Measurements from ENCODE around the gene PRAMEF13.
"Not testable (repeated sequence)": the region's sequence is repeated elsewhere in the genome, so short reads cannot be mapped to it uniquely, and the experiment has no call there.

The PRAMEF13 gene

DNA sequence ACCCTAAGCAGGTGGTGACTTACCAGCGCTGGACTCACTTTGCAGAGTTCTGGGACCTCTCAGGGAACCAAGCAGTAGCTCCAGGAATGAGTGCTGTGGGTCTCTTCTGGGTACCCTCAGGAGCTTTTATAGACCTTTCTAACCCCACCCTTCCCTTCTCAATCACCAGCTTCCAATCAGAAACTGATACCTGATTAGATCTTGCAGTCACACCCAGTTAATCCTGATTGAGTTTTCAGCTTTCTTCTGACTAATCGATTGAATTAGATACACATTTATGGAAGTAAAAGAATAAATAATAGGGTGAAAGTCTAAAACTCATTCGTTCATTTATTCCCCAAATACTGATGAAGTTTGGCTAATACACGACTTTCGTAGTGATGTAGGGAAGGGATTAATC, at the start of gene PRAMEF13:
Gene PRAMEF13 (minus strand): TSS at position 101 of the 400 bp plus-strand sequence. CDS start 1,820 bp downstream, outside the sequence.
- not testable (repeated sequence) for DNase-seq (ENCODE audit: low read depth)

DNA sequence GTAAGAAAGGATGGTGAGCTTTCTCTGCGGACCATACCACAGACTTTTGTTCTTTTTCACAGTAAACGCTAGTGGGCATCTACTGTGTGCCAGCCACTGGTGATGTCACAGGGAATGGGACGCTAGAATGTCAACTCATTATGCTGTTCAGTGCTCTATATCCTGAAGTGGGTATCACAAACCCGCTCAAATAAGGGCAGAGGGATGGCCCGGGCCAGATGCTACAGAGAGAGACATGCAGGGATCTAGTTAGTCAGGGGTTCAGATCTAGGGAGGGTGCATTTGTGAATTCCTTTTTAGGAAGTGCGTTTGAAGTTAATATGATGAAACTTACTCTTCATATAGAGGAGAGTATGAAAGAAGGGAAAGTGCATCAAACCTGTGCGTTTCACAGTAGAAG, 45.9 kb upstream of the PRAMEF13 start:
- not testable (repeated sequence) for DNase-seq (ENCODE audit: low read depth)

DNA sequence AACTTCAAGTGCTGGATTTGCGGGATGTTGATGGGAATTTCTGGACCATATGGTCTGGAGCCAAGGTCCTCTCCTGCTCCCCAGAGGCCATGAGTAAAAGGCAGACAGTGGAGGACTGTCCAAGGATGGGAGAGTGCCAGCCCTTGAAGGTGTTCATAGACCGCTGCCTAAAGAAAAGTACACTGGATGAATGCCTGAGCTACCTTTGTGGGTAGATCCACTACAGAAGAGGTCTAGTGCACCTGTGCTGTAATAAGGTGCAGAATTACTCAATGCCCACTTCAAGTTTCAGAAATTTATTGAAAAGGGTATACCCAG, 45.3 kb upstream of the PRAMEF13 start:
- DNase-seq (ENCODE audit: low read depth), result not testable (repeated sequence)

DNA sequence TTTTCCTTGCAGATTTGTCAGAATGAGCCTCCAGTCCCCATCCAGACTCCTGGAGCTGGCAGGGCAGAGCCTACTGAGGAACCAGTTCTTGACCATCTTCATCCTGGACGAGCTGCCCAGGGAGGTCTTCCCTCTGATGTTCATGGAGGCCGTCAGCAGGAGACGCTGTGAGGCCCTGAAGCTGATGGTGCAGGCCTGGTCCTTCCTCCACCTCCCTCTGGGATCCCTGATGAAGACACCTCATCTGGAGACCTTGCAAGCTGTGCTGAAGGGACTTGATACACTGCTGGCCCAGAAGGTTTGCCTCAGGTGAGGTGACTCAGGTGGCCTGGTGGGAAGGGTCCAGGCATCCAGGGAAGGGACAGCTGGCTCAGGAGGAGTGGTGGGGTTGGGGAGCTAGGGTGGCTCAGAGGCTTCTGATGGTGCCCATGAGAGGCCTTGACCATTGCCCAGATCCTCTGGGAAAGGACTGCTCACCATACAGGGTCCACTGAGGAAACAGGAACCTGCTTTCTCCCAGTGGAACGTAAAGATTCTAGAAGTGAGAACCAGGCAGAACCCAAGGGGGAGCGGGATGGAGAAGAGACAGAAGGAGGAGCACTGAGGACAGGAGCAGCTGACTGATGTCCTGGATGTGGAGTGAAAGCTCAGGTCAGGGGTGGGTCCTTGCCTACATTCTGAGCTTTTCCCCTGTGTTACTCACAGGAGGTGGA, 44.8 kb upstream of the PRAMEF13 start:
- DNase-seq (ENCODE audit: low read depth), result not testable (repeated sequence)

- DNase-seq (ENCODE audit: low read depth), result not testable (repeated sequence)
These were observed 42.5 kb upstream of the PRAMEF13 start for GRCh38 chr1:13243536-13244263.

DNA sequence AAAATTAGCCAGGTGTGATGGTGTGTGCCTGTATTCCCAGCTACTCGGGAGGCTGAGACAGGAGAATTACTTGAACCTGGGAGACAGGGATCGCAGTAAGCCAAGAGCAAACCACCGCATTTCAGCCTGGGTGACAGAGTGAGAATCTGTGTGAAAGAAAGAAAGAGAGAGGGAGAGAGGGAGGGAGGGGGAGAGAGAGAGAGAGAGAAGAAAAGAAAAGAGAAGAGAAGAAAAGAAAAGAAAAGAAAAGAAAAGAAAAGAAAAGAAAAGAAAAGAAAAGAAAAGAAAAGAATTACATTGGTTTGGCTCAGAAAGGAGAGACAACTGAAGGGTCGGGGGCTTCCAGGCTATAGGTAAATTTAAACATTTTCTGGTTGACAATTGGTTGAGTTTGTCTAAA, 38.4 kb upstream of the PRAMEF13 start:
- DNase-seq (ENCODE audit: low read depth), result not testable (repeated sequence)

DNA sequence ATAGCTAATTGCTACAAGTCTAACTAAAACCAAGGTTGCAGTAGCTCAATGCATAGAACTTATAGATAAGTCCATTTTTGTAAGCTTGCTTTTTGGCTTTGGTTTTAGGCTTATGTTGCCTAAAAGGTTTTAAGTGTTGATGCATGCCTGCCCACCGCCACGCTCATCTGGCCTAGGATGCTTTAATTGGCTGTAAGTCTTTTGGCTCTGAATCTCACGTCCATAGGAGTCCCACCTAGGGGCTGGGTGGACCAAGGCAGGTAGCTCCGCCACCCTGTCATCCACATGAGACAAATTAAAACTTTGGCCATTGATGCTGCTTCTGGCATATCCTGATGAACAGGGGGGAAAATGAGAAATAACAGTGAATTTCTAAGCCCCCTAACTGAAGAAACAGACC, 36.4 kb upstream of the PRAMEF13 start:
- not testable (repeated sequence) for DNase-seq (ENCODE audit: low read depth)

DNA sequence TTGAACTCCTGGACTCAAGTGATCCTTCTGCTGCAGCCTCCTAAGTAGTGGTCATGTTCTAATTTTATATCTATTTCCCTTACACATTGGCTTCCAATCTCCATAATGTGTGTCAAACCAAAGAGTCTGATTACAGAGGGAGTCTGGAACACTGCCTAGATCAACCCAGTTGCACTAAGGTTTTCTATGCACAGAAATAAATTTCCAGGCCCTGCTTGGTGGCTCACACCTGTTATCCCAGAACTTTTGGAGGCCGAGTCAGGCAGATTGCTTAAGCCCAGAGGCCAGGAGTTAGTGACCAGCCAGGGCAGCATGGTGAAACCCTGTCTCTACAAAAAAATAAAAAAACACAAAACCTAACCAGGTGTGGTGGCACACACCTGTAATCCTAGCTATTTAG, 32.8 kb upstream of the PRAMEF13 start:
- DNase-seq (ENCODE audit: low read depth), result not testable (repeated sequence)

GRCh38 chr1:13232056-13232455, 30.8 kb upstream of the PRAMEF13 start:
- not testable (repeated sequence) for DNase-seq (ENCODE audit: low read depth)

DNA sequence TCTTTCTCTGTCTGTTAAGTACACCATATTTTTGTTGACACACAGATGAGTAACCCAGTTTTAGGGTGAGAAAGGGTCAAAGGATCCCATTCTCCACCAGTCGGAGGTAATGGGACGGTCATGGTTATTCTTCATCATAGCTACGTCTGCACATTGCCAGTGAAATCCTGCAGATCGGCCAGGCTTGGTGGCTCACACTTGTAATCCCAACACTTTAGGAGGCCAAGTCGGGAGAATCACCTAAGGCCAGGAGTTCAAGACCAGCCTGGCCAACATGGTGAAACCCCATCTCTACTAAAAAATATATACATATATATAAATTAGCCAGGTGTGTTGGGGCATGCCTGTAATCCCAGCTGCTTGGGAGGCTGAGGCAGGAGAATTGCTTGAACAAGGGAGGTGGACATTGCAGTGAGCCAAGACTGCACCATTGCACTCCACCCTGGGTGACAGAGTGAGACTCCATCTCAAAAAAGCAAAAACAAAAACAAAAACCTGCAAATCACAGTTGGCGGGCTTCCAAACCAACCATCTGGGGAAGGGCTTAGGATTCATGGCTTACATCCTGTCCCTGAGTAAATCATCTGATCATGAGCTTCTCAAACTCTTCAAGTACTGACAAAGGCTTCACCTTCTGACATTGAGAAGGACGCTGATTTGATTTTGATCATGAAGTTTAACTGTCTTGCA, 30.0 kb upstream of the PRAMEF13 start:
- not testable (repeated sequence) for DNase-seq (ENCODE audit: low read depth)

DNA sequence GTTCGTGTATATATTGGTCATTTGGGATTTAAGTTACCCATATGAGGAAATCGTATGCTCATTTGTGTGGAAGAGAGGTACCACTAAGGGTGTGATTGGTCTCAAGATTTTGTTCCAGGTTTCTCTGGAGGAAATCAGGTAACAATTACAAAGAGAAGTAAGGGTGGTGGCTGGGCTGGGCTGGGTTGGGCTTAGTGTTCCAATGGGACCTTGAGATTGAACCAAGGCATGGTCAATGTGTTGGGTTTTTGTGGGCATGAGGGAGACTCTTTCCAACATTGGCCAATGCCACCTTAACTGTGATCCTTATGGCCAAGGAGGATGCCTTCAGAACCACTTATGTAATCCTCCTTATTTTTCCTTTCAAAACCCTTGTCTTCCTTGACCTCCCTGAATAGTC, 29.4 kb upstream of the PRAMEF13 start:
- not testable (repeated sequence) for DNase-seq (ENCODE audit: low read depth)

- DNase-seq (ENCODE audit: low read depth), result not testable (repeated sequence)
These were observed 28.9 kb upstream of the PRAMEF13 start for GRCh38 chr1:13230096-13230495.

- no peak for DNase-seq (ENCODE audit: low read depth)
These were observed 27.2 kb upstream of the PRAMEF13 start for GRCh38 chr1:13228343-13228781.

GRCh38 chr1:13227271-13228055, 26.3 kb upstream of the PRAMEF13 start:
- not testable (repeated sequence) for DNase-seq (ENCODE audit: low read depth)

- DNase-seq (ENCODE audit: low read depth), result not testable (repeated sequence)
These were observed 24.5 kb upstream of the PRAMEF13 start, which contains the start of gene PRAMEF18 for GRCh38 chr1:13225675-13226204. Gene PRAMEF18 (minus strand): TSS chr1:13226154. CDS start chr1:13226106, 48 bp downstream.

DNA sequence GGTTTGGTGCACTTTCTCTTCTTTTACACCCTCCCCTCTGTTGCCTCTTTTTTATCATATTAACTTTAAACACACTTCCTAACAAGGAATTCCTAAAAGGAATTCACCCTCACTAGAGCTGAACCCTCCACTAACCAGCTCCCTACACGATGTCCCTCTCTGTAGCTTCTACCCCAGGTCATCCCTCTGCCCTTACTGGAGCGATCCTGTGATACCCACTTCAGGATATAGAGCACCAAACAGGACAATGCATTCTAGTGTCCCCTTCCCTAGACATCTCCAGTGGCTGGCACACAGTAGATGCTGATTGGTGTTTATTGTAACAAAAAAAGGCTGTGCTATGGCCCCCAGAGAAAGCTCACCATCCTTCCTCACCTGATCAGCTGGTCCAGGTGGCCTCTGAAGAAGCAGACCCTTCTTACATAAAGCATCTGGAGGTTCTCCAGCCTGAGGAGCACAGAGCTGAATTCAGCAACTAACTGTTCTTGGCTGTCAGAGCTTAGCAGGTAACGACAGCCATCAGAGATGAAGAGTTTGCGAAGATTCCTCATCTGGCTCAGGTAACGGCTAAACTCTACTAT, 23.4 kb upstream of the PRAMEF13 start:
- DNase-seq (ENCODE audit: low read depth), result no peak

DNA sequence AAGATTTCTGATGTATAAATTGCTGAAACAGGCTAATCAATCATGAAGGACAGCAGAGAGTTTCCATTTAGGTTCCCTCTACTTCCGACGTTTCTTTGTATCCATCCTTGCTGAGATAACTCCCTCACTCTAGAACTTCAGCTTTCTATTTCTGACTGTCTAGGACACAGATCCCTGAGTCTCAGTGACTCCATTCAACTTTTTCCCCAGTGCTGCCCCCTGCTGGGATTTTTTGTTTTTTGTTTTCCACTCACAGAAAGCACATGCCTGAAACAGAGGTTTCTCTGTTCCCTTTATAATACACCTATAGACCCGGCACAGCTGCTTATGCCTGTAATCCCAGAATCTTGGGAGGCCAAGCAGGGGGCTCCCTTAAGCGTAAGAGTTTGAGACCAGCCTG, 21.6 kb upstream of the PRAMEF13 start:
- DNase-seq (ENCODE audit: low read depth), result not testable (repeated sequence)

- not testable (repeated sequence) for DNase-seq (ENCODE audit: low read depth)
These were observed 18.0 kb upstream of the PRAMEF13 start for GRCh38 chr1:13219203-13219602.

- DNase-seq (ENCODE audit: low read depth), result not testable (repeated sequence)
These were observed 15.4 kb upstream of the PRAMEF13 start for GRCh38 chr1:13216619-13217018.

GRCh38 chr1:13208712-13209111, 7.5 kb upstream of the PRAMEF13 start:
- DNase-seq (ENCODE audit: low read depth), result not testable (repeated sequence)

DNA sequence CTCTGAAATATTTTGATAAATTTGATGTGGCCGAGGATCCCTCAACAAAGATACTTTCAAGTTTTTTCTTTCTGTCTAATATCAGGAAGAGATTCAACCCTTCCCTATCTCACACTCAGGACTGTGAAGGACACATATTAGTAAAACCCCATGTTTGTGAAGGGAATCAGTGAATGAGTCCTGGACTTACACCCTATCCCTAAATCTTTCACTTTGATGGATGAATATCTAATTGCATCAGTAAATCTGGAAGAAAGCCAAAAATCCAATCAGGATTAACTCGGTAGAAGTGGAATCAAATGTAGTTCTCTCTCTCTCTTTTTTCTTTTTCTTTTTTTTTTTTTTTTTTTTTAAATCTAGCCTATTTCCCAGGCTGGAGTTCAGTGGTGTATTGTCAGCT, 29.7 kb downstream of the PRAMEF13 start, which contains the start of gene PRAMEF9:
Gene PRAMEF9 (plus strand): TSS at position 301 of the 400 bp plus-strand sequence. CDS start 3,433 bp downstream, outside the sequence.
- not testable (repeated sequence) for DNase-seq (ENCODE audit: low read depth)
